GM23248 (cell line): ENCODE measurements around the gene GSK3A. TPM values are rescaled to one million over a fixed set of nuclear protein-coding genes. Genes with fewer than 3 reads are reported as not detected.

Experiments used
- DNase-seq: peaks from one replicate; pipeline ENCODE4 v3.0.0-alpha.2; 2015
- H2AFZ ChIP-seq: fragments of 200-600 bp; sonication (generic); 2 replicates; pipeline ENCODE4 v1.6.1; 2016; ENCODE audit warnings: antibody characterized with exemption
- H3F3A ChIP-seq: fragments of 200-600 bp; sonication (generic); 2 replicates; pipeline ENCODE4 v1.6.1; 2016; ENCODE audit warnings: mild to moderate bottlenecking, antibody characterized with exemption, mixed run types; ENCODE audit not compliant: insufficient read depth
- H3K27ac ChIP-seq: fragments of 200-600 bp; sonication (generic); 2 replicates; pipeline ENCODE4 v1.5.1; 2016; ENCODE audit warnings: mild to moderate bottlenecking
- H3K27me3 ChIP-seq: fragments of 200-600 bp; sonication (generic); replicated peaks from 2 replicates; pipeline ENCODE4 v1.6.1; 2016; ENCODE audit warnings: mild to moderate bottlenecking; ENCODE audit not compliant: insufficient read depth
- H3K36me3 ChIP-seq: fragments of 200-600 bp; sonication (generic); 2 replicates; pipeline ENCODE4 v1.6.1; 2016; ENCODE audit warnings: low read depth, mild to moderate bottlenecking
- H3K4me1 ChIP-seq: fragments of 200-600 bp; sonication (generic); 2 replicates; pipeline ENCODE4 v1.6.1; 2016; ENCODE audit warnings: mild to moderate bottlenecking; ENCODE audit not compliant: insufficient read depth
- H3K4me2 ChIP-seq: fragments of 200-600 bp; sonication (generic); one replicate; pipeline ENCODE4 v1.6.1; 2016; ENCODE audit warnings: mild to moderate bottlenecking; ENCODE audit not compliant: unreplicated experiment
- H3K4me3 ChIP-seq: fragments of 200-600 bp; sonication (generic); 2 replicates; pipeline ENCODE4 v1.5.1; 2016; ENCODE audit warnings: mild to moderate bottlenecking
- H3K79me2 ChIP-seq: fragments of 200-600 bp; sonication (generic); 2 replicates; pipeline ENCODE4 v1.6.1; 2016; ENCODE audit warnings: mild to moderate bottlenecking; ENCODE audit not compliant: insufficient read depth
- H3K9ac ChIP-seq: fragments of 200-600 bp; sonication (generic); 2 replicates; pipeline ENCODE4 v1.6.1; 2016; ENCODE audit warnings: mild to moderate bottlenecking
- H3K9me2 ChIP-seq: fragments of 200-600 bp; sonication (generic); 2 replicates; pipeline ENCODE4 v1.6.1; 2016; ENCODE audit warnings: mixed run types, mild to moderate bottlenecking, moderate library complexity; ENCODE audit not compliant: insufficient read depth
- H3K9me3 ChIP-seq: fragments of 200-600 bp; sonication (generic); one replicate; pipeline ENCODE4 v1.6.1; 2017; ENCODE audit warnings: low read depth
- H4K20me1 ChIP-seq: fragments of 200-600 bp; sonication (generic); 2 replicates; pipeline ENCODE4 v1.6.0; 2016; ENCODE audit not compliant: insufficient read depth
- EZH2 ChIP-seq: fragments of 200-600 bp; sonication (generic); IDR thresholded peaks from 2 replicates; pipeline ENCODE4 v1.6.1; 2018; ENCODE audit warnings: antibody characterized with exemption, mild to moderate bottlenecking; ENCODE audit not compliant: insufficient read depth, poor library complexity, severe bottlenecking
- EZH2phosphoT487 ChIP-seq: fragments of 200-600 bp; sonication (generic); IDR thresholded peaks from 2 replicates; pipeline ENCODE4 v1.6.1; 2018; ENCODE audit warnings: antibody characterized with exemption, moderate library complexity, mild to moderate bottlenecking, low read depth; ENCODE audit not compliant: insufficient read depth
- WGBS, 2 experiments: methylation state at CpG; one replicate each; pipeline ENCODE4 v1.1.6; 2015 to 2017; ENCODE audit warnings: low lambda C conversion rate in 2 of 2, low coverage in 1 of 2; ENCODE audit errors: missing lambda C conversion rate in 2 of 2; 5-methylcytosine and 5-hydroxymethylcytosine counted together
- in situ Hi-C: fragments of 300-500 bp; cut with MboI; formaldehyde crosslinking; loops from 2 replicates; pipeline ENCODE4 v1.15.0; 2020
- polyA plus RNA-seq: library from polyadenylated mRNA; unstranded; fragments of >200 nt; fragmentation: Nextera tagmentation; extraction: Ambion mirVana; gene quantifications from 2 replicates; pipeline ENCODE4 v1.2.1, GENCODE V29; 2016
- total RNA-seq: library from RNA; depleted of rRNA; stranded (reverse); fragments of >200 nt; shearing (Covaris generic); gene quantifications from 2 replicates; pipeline ENCODE4 v1.2.3, GENCODE V29; 2014

GSK3A gene
- total and polyA plus RNA-seq, 2 experiments from 2014 or later, result 13.0 to 33.4 TPM

DNA sequence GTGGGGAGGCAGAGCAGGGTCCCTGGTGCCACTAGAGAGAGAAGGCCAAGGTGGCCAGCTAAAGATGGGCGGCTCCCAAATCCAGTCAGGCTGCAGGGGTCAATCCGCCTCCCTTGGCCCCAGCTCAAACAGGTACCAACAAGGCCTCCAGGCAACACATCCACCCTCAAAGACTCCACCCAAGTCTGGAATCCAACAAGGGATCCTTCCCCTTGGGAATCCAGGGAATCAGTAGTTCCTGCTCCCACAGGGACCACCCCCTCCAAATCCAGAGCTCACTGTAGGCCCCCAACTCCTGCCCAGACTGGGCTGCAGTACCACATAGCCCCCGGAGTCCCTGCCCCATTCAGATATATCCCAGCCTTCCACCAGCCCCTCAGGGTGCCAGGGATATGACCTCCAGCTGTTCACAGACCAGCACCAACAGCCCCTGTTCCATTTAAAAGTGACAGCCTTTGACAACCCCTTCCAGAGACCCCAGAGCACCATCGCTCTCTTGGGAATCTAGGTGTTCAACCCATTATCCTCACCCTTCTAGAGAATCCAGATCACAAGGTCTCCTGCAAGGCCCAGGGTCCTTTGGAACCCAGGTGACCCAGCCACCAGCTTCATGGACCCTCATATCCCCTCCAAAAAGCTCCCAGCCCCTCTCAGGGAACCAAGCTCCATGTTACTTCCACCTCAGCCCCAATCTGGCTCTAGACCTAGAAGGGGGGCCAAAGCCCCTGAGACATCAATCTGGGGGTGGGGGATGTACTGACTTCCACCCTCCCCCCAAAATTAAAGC lies 9.4 kb upstream of the GSK3A start:
- in situ Hi-C loops, result no loop called here
- peaks cover 17% of the 10 kb centered on the region for H3F3A ChIP-seq
- H3K79me2 ChIP-seq, result peaks cover 68% of the 10 kb centered on the region
- no peak for DNase-seq
- 68 to 71% methylated on average over 3 to 4 of the region's 4 CpGs for WGBS, 2 experiments
- peak overlapping the region; percentile 93 for H3K4me2 ChIP-seq
- H2AFZ ChIP-seq, result no peak overlapping the region
- peak overlapping the region; percentile 94 for H3K27ac ChIP-seq
- TF ChIP-seq EZH2, result no peak
- TF ChIP-seq EZH2phosphoT487, result no peak
- no peaks in the 10 kb centered on the region for H3K36me3 ChIP-seq
- H3K4me1 ChIP-seq, result peaks cover 29% of the 10 kb centered on the region
- H3K9me2 ChIP-seq, result no peaks in the 10 kb centered on the region
- no peaks in the 10 kb centered on the region for H3K9me3 ChIP-seq
- H3K27me3 ChIP-seq, result no peaks in the 10 kb centered on the region
- peak overlapping the region; percentile 95 for H3K9ac ChIP-seq
- no peaks in the 10 kb centered on the region for H4K20me1 ChIP-seq
- H3K4me3 ChIP-seq, result peak overlapping the region; percentile 83

DNA sequence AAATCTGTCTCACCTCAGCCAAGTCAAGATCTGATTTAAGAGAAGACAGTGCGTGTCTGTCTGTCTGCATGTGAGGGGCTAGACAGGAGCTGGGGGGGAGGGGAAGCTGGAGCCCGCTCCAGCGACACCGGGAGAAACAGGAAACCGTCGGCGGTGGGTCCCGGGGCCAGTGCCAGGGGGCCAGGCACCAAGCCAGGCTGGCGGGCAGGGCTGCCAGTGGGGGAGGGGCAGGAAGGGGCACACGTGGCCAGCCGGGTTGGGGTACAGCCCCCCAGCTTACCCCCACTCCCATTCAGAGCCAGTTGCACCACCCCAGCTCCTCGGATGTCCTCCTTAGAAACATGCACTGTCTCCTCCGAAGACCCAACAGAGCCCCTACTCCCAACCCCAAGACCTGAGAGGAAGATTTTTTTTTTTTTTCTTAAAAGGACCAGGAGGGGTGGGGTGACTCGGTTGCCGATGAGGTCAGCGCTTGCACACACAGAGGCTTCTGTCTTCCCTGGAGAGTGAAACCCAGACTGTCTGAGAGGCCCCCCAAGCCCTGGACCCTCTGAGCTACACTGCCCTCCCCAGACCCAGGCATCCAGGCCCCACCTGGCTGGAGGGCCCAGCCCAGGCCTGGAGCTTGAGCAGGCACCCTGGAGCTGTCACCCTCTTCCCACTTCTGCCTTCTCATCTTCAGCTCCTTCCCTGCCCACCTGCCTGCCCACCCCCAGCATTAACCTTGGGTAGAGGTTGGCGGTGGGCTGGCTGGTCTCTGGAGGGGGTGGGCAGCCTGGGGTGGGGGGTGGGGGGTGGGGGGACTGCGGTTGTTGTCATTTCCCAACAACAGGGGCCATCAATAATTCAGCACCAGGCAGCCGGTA lies 8.5 kb upstream of the GSK3A start:
- Histone ChIP-seq H3K4me1 (peaks cover 33% of the 10 kb centered on the region), H3K27ac (peak overlapping the region; percentile 94), H3K36me3 (no peaks in the 10 kb centered on the region), H3K79me2 (peaks cover 68% of the 10 kb centered on the region), H2AFZ (no peak overlapping the region), H4K20me1 (no peaks in the 10 kb centered on the region), H3K9ac (peak overlapping the region; percentile 77), H3K9me2 (no peaks in the 10 kb centered on the region), H3F3A (peaks cover 20% of the 10 kb centered on the region), H3K9me3 (no peaks in the 10 kb centered on the region), H3K4me3 (peak overlapping the region; percentile 83), H3K27me3 (no peaks in the 10 kb centered on the region), H3K4me2 (peak overlapping the region; percentile 73)
- in situ Hi-C loops, result no loop called here
- TF ChIP-seq EZH2phosphoT487 (no peak), EZH2 (no peak)
- peak; percentile 86 for DNase-seq
- WGBS, 2 experiments, result 3 to 5% methylated on average over 16 to 19 of the region's 19 CpGs

DNA sequence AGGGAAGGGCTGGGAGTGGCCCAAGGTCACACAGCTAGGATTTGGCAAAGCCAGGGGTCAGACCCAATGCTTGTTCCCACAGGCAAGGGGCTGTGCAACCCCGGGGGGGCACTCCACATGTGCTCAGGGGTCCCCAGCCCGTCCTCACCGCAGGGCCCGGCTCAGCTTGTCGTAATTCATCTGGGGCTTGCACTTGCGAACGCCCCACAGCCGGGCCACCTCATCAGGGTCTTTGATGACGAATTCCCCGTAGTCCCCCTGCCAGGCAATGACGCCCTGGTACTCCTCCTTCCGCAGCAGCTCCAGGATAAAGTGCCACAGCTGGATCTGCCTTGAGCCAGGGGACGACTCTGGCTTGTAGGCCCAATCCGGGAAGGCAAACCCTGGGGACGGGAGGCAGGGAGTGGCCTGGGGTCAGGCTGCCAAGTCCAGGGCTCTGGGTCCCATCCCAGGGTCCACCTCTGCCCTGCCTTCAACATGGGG lies 7.8 kb upstream of the GSK3A start:
- in situ Hi-C loops, result no loop called here
- WGBS, 2 experiments, result 19 to 31% methylated on average over 14 of the region's 15 CpGs

DNA sequence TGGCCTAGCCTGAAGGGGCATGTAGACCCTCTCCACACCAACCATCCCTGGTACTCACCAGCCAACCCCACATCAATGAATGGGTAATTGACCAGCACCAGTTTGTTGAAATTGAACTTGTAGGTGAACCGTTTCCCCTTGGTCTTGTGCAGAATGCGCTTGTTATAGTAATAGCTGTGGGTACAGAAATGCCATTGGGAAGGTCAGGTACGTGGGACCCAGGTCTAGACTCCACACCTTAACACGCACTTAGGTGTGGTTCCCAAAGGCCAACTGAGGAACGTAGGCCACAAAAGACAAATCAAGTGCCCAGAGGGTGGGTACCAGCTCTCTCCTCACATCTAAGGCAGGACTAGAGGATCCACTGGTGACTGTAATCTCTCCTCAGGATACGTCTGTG lies 7.4 kb upstream of the GSK3A start:
- Histone ChIP-seq H3K36me3 (no peaks in the 10 kb centered on the region), H4K20me1 (no peaks in the 10 kb centered on the region)

More for the DNA sequence above, 7.8 kb upstream of the GSK3A start:
- no peaks in the 10 kb centered on the region for H4K20me1 ChIP-seq
- H3K9me3 ChIP-seq, result no peaks in the 10 kb centered on the region
- peaks cover 68% of the 10 kb centered on the region for H3K79me2 ChIP-seq
- no peak overlapping the region for H2AFZ ChIP-seq
- H3K27me3 ChIP-seq, result no peaks in the 10 kb centered on the region
- peak overlapping the region; percentile 77 for H3K9ac ChIP-seq
- H3K4me1 ChIP-seq, result peaks cover 37% of the 10 kb centered on the region
- peak; percentile 35 for DNase-seq
- peak overlapping the region; percentile 94 for H3K27ac ChIP-seq
- H3K9me2 ChIP-seq, result no peaks in the 10 kb centered on the region
- H3K4me2 ChIP-seq, result peak overlapping the region; percentile 73
- no peaks in the 10 kb centered on the region for H3K36me3 ChIP-seq
- TF ChIP-seq EZH2 (no peak), EZH2phosphoT487 (no peak)
- peaks cover 26% of the 10 kb centered on the region for H3F3A ChIP-seq
- peak overlapping the region; percentile 63 for H3K4me3 ChIP-seq

More for the DNA sequence above, 7.4 kb upstream of the GSK3A start:
- H3K9me3 ChIP-seq, result no peaks in the 10 kb centered on the region
- no peak for DNase-seq
- H3K4me1 ChIP-seq, result peaks cover 40% of the 10 kb centered on the region
- H3K27me3 ChIP-seq, result no peaks in the 10 kb centered on the region
- no peak overlapping the region for H2AFZ ChIP-seq
- H3K27ac ChIP-seq, result peak overlapping the region; percentile 94
- 80 to 85% methylated on average over 6 of the region's 6 CpGs for WGBS, 2 experiments
- in situ Hi-C loops, result no loop called here
- TF ChIP-seq EZH2, result no peak
- no peak for TF ChIP-seq EZH2phosphoT487
- H3K4me2 ChIP-seq, result no peak overlapping the region
- peaks cover 66% of the 10 kb centered on the region for H3K79me2 ChIP-seq
- peak overlapping the region; percentile 77 for H3K9ac ChIP-seq
- H3K9me2 ChIP-seq, result no peaks in the 10 kb centered on the region
- no peak overlapping the region for H3K4me3 ChIP-seq
- peaks cover 30% of the 10 kb centered on the region for H3F3A ChIP-seq
